GM18870 (cell line): ENCODE results near the gene CREG1.
"Not testable (repeated sequence)": the region's sequence is repeated elsewhere in the genome, so short reads cannot be mapped to it uniquely, and the experiment has no call there.

Experiments used
- ATAC-seq: cut with Tn5 transposase; IDR thresholded peaks from one replicate; pipeline ENCODE4 v1.9.1; 2021; ENCODE audit warnings: moderate library complexity; ENCODE audit not compliant: unreplicated experiment

The CREG1 gene

GRCh38 chr1:167564612-167565270, 11.2 kb upstream of the CREG1 start:
- ATAC-seq, result no peak

- ATAC-seq, result no peak
Measured at GRCh38 chr1:167563579-167564246, 10.2 kb upstream of the CREG1 start.

GRCh38 chr1:167562702-167563101, 9.1 kb upstream of the CREG1 start:
- no peak for ATAC-seq

GRCh38 chr1:167561753-167562152, 8.2 kb upstream of the CREG1 start:
- no peak for ATAC-seq

- peak; percentile 39 for ATAC-seq
Measured at GRCh38 chr1:167555971-167556714, 2.6 kb upstream of the CREG1 start.

- not testable (repeated sequence) for ATAC-seq
Measured at GRCh38 chr1:167555072-167555471, 1.5 kb upstream of the CREG1 start.

GRCh38 chr1:167554028-167554779, 642 bp upstream of the CREG1 start:
- peak; percentile 27 for ATAC-seq

- ATAC-seq, result no peak
Measured at GRCh38 chr1:167551362-167551761, 2.2 kb downstream of the CREG1 start.

- no peak for ATAC-seq
Measured at GRCh38 chr1:167548059-167548932, 5.3 kb downstream of the CREG1 start.

- ATAC-seq, result no peak
Measured at GRCh38 chr1:167546935-167547334, 6.6 kb downstream of the CREG1 start.

GRCh38 chr1:167545349-167545748, 8.2 kb downstream of the CREG1 start:
- no peak for ATAC-seq

GRCh38 chr1:167544447-167545093, 9.0 kb downstream of the CREG1 start:
- peak; percentile 38 for ATAC-seq

- no peak for ATAC-seq
Measured at GRCh38 chr1:167543199-167543990, 10.2 kb downstream of the CREG1 start.

GRCh38 chr1:167542109-167543032, 11.2 kb downstream of the CREG1 start:
- ATAC-seq, result peak; percentile 36

- no peak for ATAC-seq
Measured at GRCh38 chr1:167541610-167542009, 12.0 kb downstream of the CREG1 start.

- no peak for ATAC-seq
Measured at GRCh38 chr1:167541003-167541402, 12.6 kb downstream of the CREG1 start.

- no peak for ATAC-seq
Measured at GRCh38 chr1:167538657-167539056, 14.9 kb downstream of the CREG1 start.

GRCh38 chr1:167533851-167534300, 19.7 kb downstream of the CREG1 start:
- no peak for ATAC-seq
